MM.1S (cell line): Measurements from ENCODE around the gene NOXO1.
"Not testable (repeated sequence)": the region's sequence is repeated elsewhere in the genome, so short reads cannot be mapped to it uniquely, and the experiment has no call there.

Experiments used
- DNase-seq: peaks from one replicate; pipeline ENCODE4 v3.0.0-alpha.2; 2015
- H2AFZ ChIP-seq: fragments of 300-600 bp; sonication (generic); 2 replicates; pipeline ENCODE4 v1.6.0; 2016; ENCODE audit warnings: antibody characterized with exemption, low read length
- H3F3A ChIP-seq: fragments of 300-600 bp; sonication (generic); 2 replicates; pipeline ENCODE4 v1.6.1; 2016; ENCODE audit warnings: mild to moderate bottlenecking, antibody characterized with exemption, low read length, moderate library complexity, mixed read lengths; ENCODE audit not compliant: insufficient read depth
- H3K27ac ChIP-seq: fragments of 300-600 bp; sonication (generic); 2 replicates; pipeline ENCODE4 v1.5.1; 2016; ENCODE audit warnings: mild to moderate bottlenecking, low read length
- H3K27me3 ChIP-seq: fragments of 300-600 bp; sonication (generic); replicated peaks from 2 replicates; pipeline ENCODE4 v1.6.0; 2016; ENCODE audit warnings: low read length; ENCODE audit not compliant: insufficient read depth
- H3K36me3 ChIP-seq: fragments of 300-600 bp; sonication (generic); replicated peaks from 2 replicates; pipeline ENCODE4 v1.6.1; 2016; ENCODE audit warnings: mild to moderate bottlenecking, low read length, mixed read lengths; ENCODE audit not compliant: insufficient read depth
- H3K4me1 ChIP-seq: fragments of 300-600 bp; sonication (generic); 2 replicates; pipeline ENCODE4 v1.6.1; 2016; ENCODE audit warnings: low read length, mixed read lengths
- H3K4me2 ChIP-seq: fragments of 300-600 bp; sonication (generic); 2 replicates; pipeline ENCODE4 v1.6.0; 2016; ENCODE audit warnings: low read depth, low read length
- H3K4me3 ChIP-seq: fragments of 300-600 bp; sonication (generic); 2 replicates; pipeline ENCODE4 v1.5.1; 2016; ENCODE audit warnings: low read length, mixed read lengths
- H3K79me2 ChIP-seq: fragments of 300-600 bp; sonication (generic); 2 replicates; pipeline ENCODE4 v1.6.1; 2016; ENCODE audit warnings: mixed run types, low read length, mixed read lengths
- H3K9ac ChIP-seq: fragments of 300-600 bp; sonication (generic); 2 replicates; pipeline ENCODE4 v1.6.1; 2016; ENCODE audit warnings: low read length, mixed read lengths
- H3K9me2 ChIP-seq: fragments of 300-600 bp; sonication (generic); replicated peaks from 2 replicates; pipeline ENCODE4 v1.6.1; 2016; ENCODE audit warnings: mild to moderate bottlenecking, low read length, mixed read lengths; ENCODE audit not compliant: insufficient read depth
- H3K9me3 ChIP-seq: fragments of 300-600 bp; sonication (generic); replicated peaks from 2 replicates; pipeline ENCODE4 v1.6.1; 2016; ENCODE audit warnings: mild to moderate bottlenecking, low read length, mixed read lengths; ENCODE audit not compliant: insufficient read depth
- H4K20me1 ChIP-seq: fragments of 300-600 bp; sonication (generic); 2 replicates; pipeline ENCODE4 v1.6.1; 2016; ENCODE audit warnings: mild to moderate bottlenecking, low read length, moderate library complexity, mixed read lengths; ENCODE audit not compliant: insufficient read depth
- CTCF ChIP-seq: fragments of 300-600 bp; sonication (generic); IDR thresholded peaks from 2 replicates; pipeline ENCODE4 v1.5.1; 2016; ENCODE audit warnings: antibody characterized with exemption, low read length, mixed read lengths
- EZH2 ChIP-seq: fragments of 300-600 bp; sonication (generic); optimal IDR thresholded peaks from 2 replicates; pipeline ENCODE3; 2017; ENCODE audit warnings: low read depth, mild to moderate bottlenecking, antibody characterized with exemption, low read length, mixed read lengths
- EZH2phosphoT487 ChIP-seq: fragments of 300-600 bp; sonication (generic); IDR thresholded peaks from 2 replicates; pipeline ENCODE4 v1.6.1; 2018; ENCODE audit warnings: antibody characterized with exemption, low read length

Gene NOXO1

GRCh38 chr16:2015947-2016208, 34.6 kb upstream of the NOXO1 start:
- Histone ChIP-seq H3K27me3 (peaks cover 21% of the 10 kb centered on the region), H3K79me2 (no peaks in the 10 kb centered on the region), H3K27ac (no peak overlapping the region), H3K9ac (no peak overlapping the region), H4K20me1 (no peaks in the 10 kb centered on the region), H3F3A (no peaks in the 10 kb centered on the region), H3K9me3 (no peaks in the 10 kb centered on the region), H3K36me3 (no peaks in the 10 kb centered on the region), H2AFZ (no peak overlapping the region), H3K4me3 (no peak overlapping the region), H3K9me2 (no peaks in the 10 kb centered on the region), H3K4me2 (no peak overlapping the region), H3K4me1 (no peaks in the 10 kb centered on the region)
- no peak for DNase-seq
- TF ChIP-seq EZH2 = no peak
- no peak for TF ChIP-seq CTCF
- no peak for TF ChIP-seq EZH2phosphoT487

- H3K4me1 ChIP-seq = 0 out of 2 replicates have a peak, but pooled peaks cover 3% of the 10 kb centered on the region
- H3K27me3 ChIP-seq = peaks cover 16% of the 10 kb centered on the region
- no peak overlapping the region for H2AFZ ChIP-seq
- no peak overlapping the region for H3K9ac ChIP-seq
- peaks cover 3% of the 10 kb centered on the region for H3K79me2 ChIP-seq
- no peaks in the 10 kb centered on the region for H3K9me3 ChIP-seq
- no peak overlapping the region for H3K27ac ChIP-seq
- no peak overlapping the region for H3K4me2 ChIP-seq
- no peaks in the 10 kb centered on the region for H3F3A ChIP-seq
- H3K4me3 ChIP-seq = no peak overlapping the region
- no peaks in the 10 kb centered on the region for H4K20me1 ChIP-seq
- H3K9me2 ChIP-seq = no peaks in the 10 kb centered on the region
- DNase-seq = peak; percentile 3
- no peak for TF ChIP-seq EZH2
- TF ChIP-seq CTCF = no peak
- TF ChIP-seq EZH2phosphoT487 = no peak
- no peaks in the 10 kb centered on the region for H3K36me3 ChIP-seq
These were observed 34.1 kb upstream of the NOXO1 start for GRCh38 chr16:2015117-2015946.

GRCh38 chr16:2013527-2013926, 32.3 kb upstream of the NOXO1 start:
- Histone ChIP-seq H2AFZ (no peak overlapping the region), H3K9me2 (no peaks in the 10 kb centered on the region), H4K20me1 (no peaks in the 10 kb centered on the region), H3K9ac (no peak overlapping the region), H3K27ac (no peak overlapping the region), H3F3A (no peaks in the 10 kb centered on the region), H3K9me3 (no peaks in the 10 kb centered on the region), H3K27me3 (no peaks in the 10 kb centered on the region), H3K4me2 (no peak overlapping the region), H3K36me3 (no peaks in the 10 kb centered on the region), H3K79me2 (peaks cover 17% of the 10 kb centered on the region), H3K4me3 (no peak overlapping the region), H3K4me1 (peaks cover 4% of the 10 kb centered on the region; the same call in 1 of the 2 replicates)
- DNase-seq = no peak
- TF ChIP-seq EZH2phosphoT487 (no peak), EZH2 (no peak), CTCF (no peak)

GRCh38 chr16:2011726-2012125, 30.5 kb upstream of the NOXO1 start:
- H3K4me2 ChIP-seq, H3F3A ChIP-seq, H3K9ac ChIP-seq, H4K20me1 ChIP-seq, DNase-seq, H3K9me3 ChIP-seq, H3K4me3 ChIP-seq, H2AFZ ChIP-seq, H3K27ac ChIP-seq, H3K36me3 ChIP-seq, H3K9me2 ChIP-seq, H3K27me3 ChIP-seq: not testable (repeated sequence)
- peaks cover 35% of the 10 kb centered on the region for H3K79me2 ChIP-seq
- H3K4me1 ChIP-seq = peaks cover 17% of the 10 kb centered on the region; the same call in 1 of the 2 replicates
